Subcutaneous adipose tissue (tissue), 4 donors: ENCODE measurements around the gene ARAP2. TPM values are rescaled to one million over a fixed set of nuclear protein-coding genes. Genes with fewer than 3 reads are reported as not detected.

Source experiments
- CTCF ChIP-seq: fragments of 450-650 bp; IDR thresholded peaks from one replicate; pipeline ENCODE4 v1.5.1; 2016; ENCODE audit warnings: low read depth, mild to moderate bottlenecking, control low read depth, antibody characterized with exemption, moderate library complexity
- total RNA-seq, 4 donors: library from RNA; depleted of rRNA; stranded (reverse); fragments of >200 nt; gene quantifications; one replicate each; pipeline ENCODE4 v1.1.0, GENCODE V29; 2016

Gene ARAP2
- total RNA-seq, 4 donors from 2014 or later, result 23.6 to 60.8 (median 34.4) TPM

GRCh38 chr4:36072529-36072928 lies 171.8 kb downstream of the ARAP2 start:
- no peak for TF ChIP-seq CTCF

- TF ChIP-seq CTCF, result no peak
These were observed 177.2 kb downstream of the ARAP2 start for GRCh38 chr4:36067116-36067515.

GRCh38 chr4:36065274-36065871 lies 178.9 kb downstream of the ARAP2 start:
- TF ChIP-seq CTCF, result no peak

- no peak for TF ChIP-seq CTCF
These were observed 180.2 kb downstream of the ARAP2 start for GRCh38 chr4:36064117-36064516.

- no peak for TF ChIP-seq CTCF
These were observed 188.2 kb downstream of the ARAP2 start for GRCh38 chr4:36056136-36056535.

- TF ChIP-seq CTCF, result no peak
These were observed 189.5 kb downstream of the ARAP2 start for GRCh38 chr4:36054694-36055422.

GRCh38 chr4:36053930-36054329 lies 190.4 kb downstream of the ARAP2 start:
- TF ChIP-seq CTCF, result no peak
